Measurements from ENCODE around the gene SLC39A9.
"Not testable (repeated sequence)": the region's sequence is repeated elsewhere in the genome, so short reads cannot be mapped to it uniquely, and the experiment has no call there.

Gene SLC39A9

GRCh38 chr14:69480136-69480535 lies 81.6 kb downstream of the SLC39A9 start:
- DNase-seq = no peak

GRCh38 chr14:69481815-69482568 lies 83.5 kb downstream of the SLC39A9 start:
- peak; percentile 3 for DNase-seq

- DNase-seq = no peak
Measured at GRCh38 chr14:69483765-69484443, 85.4 kb downstream of the SLC39A9 start.

GRCh38 chr14:69484444-69485314 lies 86.2 kb downstream of the SLC39A9 start, which contains the start of gene PLEKHD1:
TSS of gene PLEKHD1 (plus strand) at chr14:69484728. CDS start at chr14:69484966, 238 bp downstream.
- DNase-seq = no peak

GRCh38 chr14:69485315-69485660 lies 86.8 kb downstream of the SLC39A9 start:
- DNase-seq = no peak

GRCh38 chr14:69485701-69486100 lies 87.2 kb downstream of the SLC39A9 start:
- no peak for DNase-seq

- no peak for DNase-seq
Measured at GRCh38 chr14:69487226-69487625, 88.7 kb downstream of the SLC39A9 start.

- no peak for DNase-seq
Measured at GRCh38 chr14:69487771-69488170, 89.3 kb downstream of the SLC39A9 start.

GRCh38 chr14:69489495-69489894 lies 91.0 kb downstream of the SLC39A9 start:
- no peak for DNase-seq

- DNase-seq = no peak
Measured at GRCh38 chr14:69490219-69490918, 91.9 kb downstream of the SLC39A9 start.

- DNase-seq = no peak
Measured at GRCh38 chr14:69491193-69491592, 92.7 kb downstream of the SLC39A9 start.

- DNase-seq = no peak
Measured at GRCh38 chr14:69493038-69493437, 94.5 kb downstream of the SLC39A9 start.

- no peak for DNase-seq
Measured at GRCh38 chr14:69493791-69494190, 95.3 kb downstream of the SLC39A9 start.

- DNase-seq = no peak
Measured at GRCh38 chr14:69495341-69495921, 96.9 kb downstream of the SLC39A9 start.

- not testable (repeated sequence) for DNase-seq
Measured at GRCh38 chr14:69497866-69498265, 99.4 kb downstream of the SLC39A9 start.

- DNase-seq = not testable (repeated sequence)
Measured at GRCh38 chr14:69498286-69498685, 99.8 kb downstream of the SLC39A9 start.

GRCh38 chr14:69499436-69499835 lies 100.9 kb downstream of the SLC39A9 start:
- DNase-seq = no peak

- no peak for DNase-seq
Measured at GRCh38 chr14:69500096-69500495, 101.6 kb downstream of the SLC39A9 start.

GRCh38 chr14:69500736-69501135 lies 102.2 kb downstream of the SLC39A9 start:
- DNase-seq = no peak

GRCh38 chr14:69501423-69501838 lies 102.9 kb downstream of the SLC39A9 start:
- DNase-seq = no peak

- no peak for DNase-seq
Measured at GRCh38 chr14:69504775-69505174, 106.3 kb downstream of the SLC39A9 start.
